ENCODE data around the gene PFKFB1.
A peak's percentile ranks its signal among the peaks of the same experiment; 100 is the strongest.

Gene PFKFB1

DNA sequence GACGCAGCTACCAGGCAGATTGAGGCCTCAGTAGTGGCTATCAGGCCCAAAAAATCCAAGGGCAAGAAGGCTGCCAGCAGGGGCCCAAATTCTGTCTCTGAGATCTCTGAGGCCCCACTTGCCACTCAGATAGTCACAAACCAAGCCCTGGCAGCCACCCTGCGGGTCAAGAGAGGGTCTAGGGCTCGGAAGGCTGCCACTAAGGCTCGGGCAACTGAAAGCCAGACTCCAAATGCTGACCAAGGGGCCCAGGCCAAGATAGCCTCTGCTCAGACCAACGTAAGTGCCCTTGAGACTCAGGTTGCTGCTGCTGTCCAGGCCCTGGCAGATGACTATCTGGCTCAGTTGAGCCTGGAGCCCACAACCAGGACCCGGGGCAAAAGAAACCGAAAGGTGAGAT is 70.6 kb downstream of the PFKFB1 start:
- H3K4me3 ChIP-seq: no peak overlapping the region
- no peak overlapping the region for H3K27ac ChIP-seq
- TF ChIP-seq, protein P1, sequence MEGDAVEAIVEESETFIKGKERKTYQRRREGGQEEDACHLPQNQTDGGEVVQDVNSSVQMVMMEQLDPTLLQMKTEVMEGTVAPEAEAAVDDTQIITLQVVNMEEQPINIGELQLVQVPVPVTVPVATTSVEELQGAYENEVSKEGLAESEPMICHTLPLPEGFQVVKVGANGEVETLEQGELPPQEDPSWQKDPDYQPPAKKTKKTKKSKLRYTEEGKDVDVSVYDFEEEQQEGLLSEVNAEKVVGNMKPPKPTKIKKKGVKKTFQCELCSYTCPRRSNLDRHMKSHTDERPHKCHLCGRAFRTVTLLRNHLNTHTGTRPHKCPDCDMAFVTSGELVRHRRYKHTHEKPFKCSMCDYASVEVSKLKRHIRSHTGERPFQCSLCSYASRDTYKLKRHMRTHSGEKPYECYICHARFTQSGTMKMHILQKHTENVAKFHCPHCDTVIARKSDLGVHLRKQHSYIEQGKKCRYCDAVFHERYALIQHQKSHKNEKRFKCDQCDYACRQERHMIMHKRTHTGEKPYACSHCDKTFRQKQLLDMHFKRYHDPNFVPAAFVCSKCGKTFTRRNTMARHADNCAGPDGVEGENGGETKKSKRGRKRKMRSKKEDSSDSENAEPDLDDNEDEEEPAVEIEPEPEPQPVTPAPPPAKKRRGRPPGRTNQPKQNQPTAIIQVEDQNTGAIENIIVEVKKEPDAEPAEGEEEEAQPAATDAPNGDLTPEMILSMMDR (IDR thresholded peaks at IDR 0.05): no peak
- no peak for DNase-seq (ENCODE audit: low spot score)

- Histone ChIP-seq H3K4me3 (no peak overlapping the region), H3K27ac (no peak overlapping the region)
- no peak for DNase-seq (ENCODE audit: low spot score)
- TF ChIP-seq, protein P1 (IDR thresholded peaks at IDR 0.05): no peak
Measured at GRCh38 chrX:54922547-54922946, 71.4 kb downstream of the PFKFB1 start.

- TF ChIP-seq, protein P1 (IDR thresholded peaks at IDR 0.05): no peak
- DNase-seq (ENCODE audit: low spot score): no peak
- H3K27ac ChIP-seq: peak overlapping the region; percentile 37 to 67
- H3K4me3 ChIP-seq: peak overlapping the region; percentile 77
Measured at GRCh38 chrX:54921427-54922021, 72.5 kb downstream of the PFKFB1 start.

DNA sequence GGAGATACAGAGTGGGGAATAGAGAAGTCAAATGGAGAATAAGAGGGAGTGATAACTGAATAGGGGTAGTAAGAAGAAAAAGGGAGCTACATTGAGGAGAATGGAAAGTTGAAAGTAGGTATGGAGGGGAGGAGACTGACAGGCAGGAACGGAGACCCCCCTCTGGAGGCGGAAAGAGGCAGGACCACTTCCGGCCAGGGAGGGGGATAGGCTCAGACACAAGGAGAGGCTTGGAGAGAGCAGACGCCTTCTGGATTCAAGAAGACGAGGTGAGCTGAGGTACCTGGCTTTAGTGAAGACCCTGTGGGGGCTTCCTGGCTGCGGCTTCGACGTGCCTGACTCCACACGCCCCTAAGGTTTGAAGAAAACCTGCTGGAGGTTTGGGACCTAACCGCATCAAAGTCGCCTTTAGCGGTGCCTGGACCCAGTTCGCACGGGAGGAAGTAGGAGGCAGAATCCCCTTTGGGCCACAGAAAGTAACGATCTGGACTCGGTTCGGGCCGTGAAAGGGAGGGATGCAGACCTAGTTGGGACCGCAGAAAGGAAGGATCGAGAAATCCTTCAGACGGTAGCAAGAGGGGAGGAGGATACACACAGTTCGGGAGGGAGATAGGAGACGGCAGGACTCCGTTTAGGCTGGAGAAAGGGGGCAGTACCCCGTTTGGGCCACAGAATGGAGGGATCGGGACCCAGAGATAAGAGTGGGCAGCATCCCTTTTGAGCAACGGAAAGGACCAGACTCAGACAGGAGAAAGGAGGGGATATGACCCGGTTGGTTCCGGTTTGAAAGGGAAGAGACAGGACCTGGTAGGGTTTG is 73.2 kb downstream of the PFKFB1 start, which contains the start of gene TRO:
Gene TRO (plus strand): TSS at position 215 of the 817 bp plus-strand sequence. CDS start 1,423 bp downstream, outside the sequence.
- no peak for DNase-seq (ENCODE audit: low spot score)
- Histone ChIP-seq H3K27ac (peak within 1 kb of the TSS; percentile 37 to 67), H3K4me3 (peak within 1 kb of the TSS; percentile 77)
- TF ChIP-seq, protein P1 (IDR thresholded peaks at IDR 0.05): no peak

DNA sequence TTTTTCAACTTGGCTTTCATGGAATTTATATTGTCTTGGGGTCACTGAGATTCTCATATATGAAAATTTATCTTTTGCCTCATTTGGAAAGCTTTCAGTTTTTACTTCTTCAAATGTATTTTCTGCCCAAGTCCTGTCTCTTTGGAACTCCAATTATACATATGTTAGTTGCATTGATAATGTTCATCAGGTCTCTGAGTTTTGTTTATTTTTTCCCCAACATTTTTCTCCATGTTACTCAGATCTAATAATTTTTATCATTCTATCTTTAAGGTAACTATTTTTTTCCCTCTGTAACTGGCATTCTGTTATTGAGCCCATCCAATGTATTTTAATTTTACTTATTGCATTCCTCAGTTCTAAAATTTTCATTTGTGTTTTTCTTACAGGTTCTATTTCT is 84.0 kb downstream of the PFKFB1 start:
- DNase-seq (ENCODE audit: low spot score): no peak
- H3K27ac ChIP-seq: no peak overlapping the region
- TF ChIP-seq, protein P1 (IDR thresholded peaks at IDR 0.05): no peak
- H3K4me3 ChIP-seq: no peak overlapping the region

- H3K27ac ChIP-seq: no peak overlapping the region
- TF ChIP-seq, protein P1 (IDR thresholded peaks at IDR 0.05): no peak
- DNase-seq (ENCODE audit: low spot score): no peak
- no peak overlapping the region for H3K4me3 ChIP-seq
Measured at GRCh38 chrX:54894159-54894558, 99.8 kb downstream of the PFKFB1 start.

All from coronary artery (tissue), 2 donors.